ENCODE data around the gene WNT11.

Gene WNT11

DNA sequence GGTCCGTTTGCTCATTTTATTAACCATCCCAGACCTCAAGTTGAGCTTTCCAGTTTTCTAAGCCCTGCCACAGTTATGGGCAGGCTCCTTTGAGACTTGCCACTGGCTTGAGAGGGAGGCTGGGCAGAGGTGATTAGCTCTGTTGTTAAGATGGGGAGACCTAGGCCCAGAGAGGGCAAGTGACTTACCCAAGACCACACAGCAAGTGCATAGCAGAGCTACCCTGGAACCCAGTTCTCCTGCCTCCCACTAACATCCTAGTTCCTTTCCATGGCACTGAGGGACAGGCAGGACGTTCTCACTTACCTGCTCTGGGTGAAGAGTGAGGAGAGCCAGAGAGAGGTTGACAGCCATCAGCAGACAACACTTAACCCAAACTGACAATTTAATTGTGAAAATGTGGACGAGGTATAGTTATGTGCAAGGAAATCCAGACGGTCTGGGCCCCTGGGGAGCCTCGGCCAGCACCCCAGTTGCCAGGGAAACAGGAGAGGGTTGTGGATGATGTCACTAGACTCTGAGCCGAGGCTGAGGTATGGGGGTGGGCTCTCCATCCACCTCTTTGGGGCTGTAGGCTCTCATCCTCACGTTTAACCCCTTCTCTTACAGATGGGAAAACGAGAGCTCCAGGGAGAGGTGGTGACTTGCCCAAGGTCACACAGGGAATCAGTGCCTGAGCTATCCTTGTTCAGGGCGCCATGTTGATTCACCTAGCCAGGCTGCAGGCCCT, 12.3 kb upstream of the WNT11 start:
- no peak for DNase-seq (ENCODE audit: low read depth in 2 of 2)

DNA sequence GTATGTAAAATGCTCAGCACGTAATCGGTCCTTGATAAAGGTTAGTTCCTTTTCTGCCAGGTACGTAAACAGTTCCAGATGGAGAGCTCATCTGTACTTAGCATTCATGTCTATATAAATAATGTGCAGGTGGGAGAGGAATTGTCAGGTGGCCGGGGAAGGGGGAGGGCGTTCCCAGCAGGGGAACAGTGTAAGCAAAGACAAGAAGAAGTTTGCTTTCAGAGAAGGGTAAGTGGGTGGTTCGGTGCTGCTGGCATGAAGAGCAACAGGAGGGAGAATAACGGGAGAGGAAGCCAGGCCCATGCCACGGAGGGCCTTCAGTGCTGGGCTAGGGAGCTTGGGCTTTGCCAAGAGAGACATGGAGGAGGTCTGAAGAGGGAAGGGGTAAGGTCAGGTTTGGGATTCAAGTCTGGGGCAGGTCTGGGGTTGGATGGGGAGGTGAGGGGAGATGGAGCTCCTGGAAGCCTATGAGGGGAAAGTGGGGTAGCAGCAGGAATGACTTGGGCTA, 11.4 kb upstream of the WNT11 start:
- DNase-seq (ENCODE audit: low read depth in 2 of 2), result no peak

DNA sequence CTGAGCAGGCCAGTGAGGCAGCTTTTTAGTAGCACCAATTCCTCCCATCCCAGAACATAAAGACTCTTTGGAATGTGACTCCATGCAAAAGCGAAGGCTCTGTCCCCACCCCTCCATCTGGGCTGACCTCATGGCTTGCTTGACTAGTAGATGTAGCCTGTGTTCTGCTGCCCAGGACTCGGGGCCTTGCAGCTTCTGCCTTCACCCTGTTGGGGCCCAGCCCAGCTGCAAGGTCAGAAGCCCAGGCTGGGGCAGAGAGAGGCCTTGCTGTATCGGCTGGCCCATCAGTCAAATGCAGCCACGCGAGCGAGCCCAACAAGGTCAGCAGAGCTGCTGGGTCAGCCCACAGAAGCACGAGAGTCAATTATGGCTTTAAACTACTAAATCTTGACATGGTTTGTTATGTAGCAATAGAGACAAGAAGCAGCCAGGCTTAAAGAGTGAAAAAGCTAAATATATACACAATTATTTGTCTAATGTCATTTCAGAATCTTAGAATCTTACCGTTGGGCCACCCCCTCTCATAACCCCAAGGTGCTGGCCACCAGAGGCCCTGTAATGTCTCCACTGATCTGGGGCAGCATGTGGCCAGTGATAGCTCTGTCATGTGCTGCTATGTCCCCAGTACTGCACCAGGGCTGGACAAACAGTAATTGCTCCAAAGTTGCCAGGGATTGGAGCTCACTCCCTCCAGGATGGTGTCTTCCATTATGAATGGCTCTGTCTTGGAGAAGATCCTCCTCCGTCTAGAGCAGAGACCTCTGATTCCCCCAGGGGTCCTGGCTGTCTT, 10.4 kb upstream of the WNT11 start:
- no peak for DNase-seq (ENCODE audit: low read depth in 2 of 2)

DNA sequence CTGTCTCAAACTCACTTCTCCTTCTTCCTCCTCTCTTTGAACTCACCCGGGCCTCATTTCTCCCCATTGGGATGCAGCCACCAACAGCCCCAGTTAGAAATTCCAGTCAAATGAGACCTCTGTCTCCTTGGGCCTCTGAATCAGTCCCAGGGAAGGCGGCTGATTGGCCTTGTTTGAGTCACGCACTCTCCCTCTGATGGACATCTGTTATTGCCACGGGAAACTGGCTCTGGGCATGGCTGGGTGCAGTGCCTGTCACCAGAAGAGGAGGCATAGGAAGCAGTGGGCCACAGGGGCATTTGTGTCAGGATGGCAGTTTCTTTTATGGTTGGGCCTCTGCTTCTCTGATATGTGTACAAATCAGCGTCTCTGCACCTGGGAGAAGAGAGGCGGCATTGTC, 9.6 kb upstream of the WNT11 start:
- no peak for DNase-seq (ENCODE audit: low read depth in 2 of 2)

DNA sequence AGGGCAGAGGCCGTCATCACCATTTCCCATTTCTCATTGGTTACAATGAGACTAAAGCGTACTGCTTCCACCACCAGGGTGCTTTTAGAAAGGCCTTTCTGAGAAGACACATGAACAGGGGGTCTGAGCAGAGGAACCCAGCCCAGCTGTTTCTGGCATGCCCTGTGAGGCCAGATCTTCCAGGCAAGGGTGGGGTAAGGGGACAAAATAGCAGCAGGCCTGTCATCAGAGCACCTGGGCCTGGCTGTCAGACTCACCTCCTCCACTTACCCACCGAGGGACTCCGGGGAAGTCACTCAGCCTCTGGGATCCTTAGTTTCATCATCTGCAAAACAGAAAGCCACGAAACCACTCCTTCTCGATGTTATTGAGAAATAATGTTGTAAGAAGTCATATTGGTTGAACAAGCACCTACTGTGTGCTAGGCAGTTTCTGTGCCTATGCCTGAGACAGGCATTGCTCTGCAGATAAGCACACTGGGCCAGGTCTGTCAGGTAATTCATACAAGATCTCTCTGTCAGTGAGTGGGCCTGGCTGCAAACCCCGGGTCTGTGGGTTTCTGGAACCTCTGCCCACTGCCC, 8.8 kb upstream of the WNT11 start:
- no peak for DNase-seq (ENCODE audit: low read depth in 2 of 2)

DNA sequence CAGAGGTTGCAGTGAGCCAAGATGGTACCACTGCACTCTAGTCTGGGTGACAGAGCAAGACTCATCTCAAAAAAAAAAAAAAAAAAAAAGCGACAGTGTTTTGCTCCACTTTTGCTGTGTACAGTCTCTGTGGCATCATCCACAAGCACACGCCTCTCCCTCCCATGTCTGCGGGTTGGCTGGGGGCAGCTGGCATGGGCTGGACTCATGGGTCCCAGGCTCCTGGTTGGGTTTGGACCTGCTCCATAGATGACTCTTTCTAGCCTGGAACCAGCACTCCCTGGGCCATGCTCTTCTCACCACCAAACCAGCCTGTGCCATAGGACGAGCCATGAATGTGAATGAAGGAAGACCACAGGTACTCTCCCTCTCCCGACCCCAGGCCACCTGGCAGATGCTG, 7.9 kb upstream of the WNT11 start:
- no peak for DNase-seq (ENCODE audit: low read depth in 2 of 2)

DNA sequence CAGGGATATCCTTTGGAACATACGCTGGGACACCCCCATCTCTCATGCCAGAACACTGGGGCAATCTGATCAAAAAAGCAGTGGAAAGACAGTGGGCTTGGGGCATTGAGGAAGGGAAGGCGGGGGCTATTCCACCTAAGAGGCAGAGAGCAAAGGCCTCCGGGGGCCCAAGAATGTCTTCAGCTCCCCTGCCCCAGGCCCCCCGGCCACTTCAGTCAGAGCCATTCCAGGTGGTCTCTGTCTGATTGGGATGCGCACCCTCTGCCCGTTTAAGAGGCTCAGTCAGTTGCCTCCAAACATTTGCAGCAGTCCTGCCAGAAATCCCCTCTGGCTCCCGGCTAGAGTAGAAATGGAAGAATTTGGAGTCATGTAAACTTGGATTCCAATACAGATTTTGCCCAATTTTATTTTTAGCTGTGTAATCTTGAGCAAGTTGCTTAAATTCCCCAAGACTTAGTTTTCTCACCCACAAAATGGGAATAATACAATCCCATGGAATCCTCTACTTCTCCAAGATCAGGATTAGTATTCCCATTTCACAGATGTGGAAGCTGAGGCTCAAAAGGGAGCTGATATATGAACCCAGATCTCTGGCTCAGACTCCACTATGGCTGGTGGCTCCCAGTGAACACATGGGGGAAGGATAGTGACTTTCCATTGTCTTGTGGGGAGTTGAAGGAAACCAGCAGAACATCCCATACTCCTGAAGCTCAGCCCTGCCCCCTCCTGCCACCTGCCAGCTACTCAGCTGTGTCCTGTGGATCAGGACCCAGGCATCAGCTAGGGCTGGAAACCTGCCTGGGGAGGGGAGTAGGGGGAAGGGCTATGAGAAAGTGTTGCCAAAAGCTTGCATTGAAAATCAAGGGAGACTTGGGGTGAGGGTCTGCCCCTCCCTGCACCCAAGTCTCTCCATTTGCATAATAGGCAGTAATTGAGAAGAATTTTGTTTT, 6.1 kb upstream of the WNT11 start:
- DNase-seq (ENCODE audit: low read depth in 2 of 2), result no peak

DNA sequence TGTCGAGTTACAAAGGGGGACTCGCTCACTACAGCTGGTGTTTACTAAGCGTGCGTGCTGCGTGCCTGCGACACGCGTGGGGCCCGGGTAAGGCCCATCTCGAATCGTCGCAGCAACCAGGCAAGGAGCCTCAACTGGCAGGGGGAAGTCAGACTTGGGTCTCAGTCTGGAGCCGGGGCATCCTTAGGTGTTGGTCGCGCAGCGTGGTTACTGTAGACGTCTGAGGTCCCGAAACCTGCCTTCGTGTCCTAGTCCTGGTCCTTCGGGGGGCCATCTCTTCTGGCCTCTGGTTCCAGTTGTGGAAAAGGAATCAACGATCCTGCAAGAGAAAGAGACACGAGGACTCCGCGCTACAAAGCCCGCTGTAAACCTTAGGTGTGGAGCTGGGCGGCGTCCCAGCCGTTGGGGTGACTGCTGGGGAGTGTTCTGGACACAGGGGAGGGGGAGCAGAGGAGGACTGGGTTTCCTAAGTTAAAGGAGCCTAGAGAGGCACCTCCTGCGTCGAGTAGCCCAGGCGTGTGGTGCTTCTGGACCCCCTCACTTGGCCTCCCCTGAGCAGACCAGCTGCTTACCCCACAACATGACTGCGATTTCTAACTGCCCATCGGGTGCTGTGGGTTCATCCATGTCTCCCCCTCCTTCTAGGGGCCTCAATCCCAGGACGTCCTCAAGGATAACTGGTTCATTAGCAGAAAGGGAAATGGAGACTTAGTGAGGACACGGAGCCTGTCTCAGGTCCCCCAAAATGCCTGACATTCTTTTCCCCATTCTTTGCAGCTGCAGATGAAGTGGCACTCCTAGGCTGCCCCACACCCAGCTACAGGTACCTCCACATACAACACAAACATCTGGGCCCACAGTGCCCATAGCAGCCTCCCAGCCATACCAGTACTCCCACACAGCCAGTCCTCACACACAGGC, 4.9 kb upstream of the WNT11 start:
- DNase-seq (ENCODE audit: low read depth in 2 of 2), result no peak

DNA sequence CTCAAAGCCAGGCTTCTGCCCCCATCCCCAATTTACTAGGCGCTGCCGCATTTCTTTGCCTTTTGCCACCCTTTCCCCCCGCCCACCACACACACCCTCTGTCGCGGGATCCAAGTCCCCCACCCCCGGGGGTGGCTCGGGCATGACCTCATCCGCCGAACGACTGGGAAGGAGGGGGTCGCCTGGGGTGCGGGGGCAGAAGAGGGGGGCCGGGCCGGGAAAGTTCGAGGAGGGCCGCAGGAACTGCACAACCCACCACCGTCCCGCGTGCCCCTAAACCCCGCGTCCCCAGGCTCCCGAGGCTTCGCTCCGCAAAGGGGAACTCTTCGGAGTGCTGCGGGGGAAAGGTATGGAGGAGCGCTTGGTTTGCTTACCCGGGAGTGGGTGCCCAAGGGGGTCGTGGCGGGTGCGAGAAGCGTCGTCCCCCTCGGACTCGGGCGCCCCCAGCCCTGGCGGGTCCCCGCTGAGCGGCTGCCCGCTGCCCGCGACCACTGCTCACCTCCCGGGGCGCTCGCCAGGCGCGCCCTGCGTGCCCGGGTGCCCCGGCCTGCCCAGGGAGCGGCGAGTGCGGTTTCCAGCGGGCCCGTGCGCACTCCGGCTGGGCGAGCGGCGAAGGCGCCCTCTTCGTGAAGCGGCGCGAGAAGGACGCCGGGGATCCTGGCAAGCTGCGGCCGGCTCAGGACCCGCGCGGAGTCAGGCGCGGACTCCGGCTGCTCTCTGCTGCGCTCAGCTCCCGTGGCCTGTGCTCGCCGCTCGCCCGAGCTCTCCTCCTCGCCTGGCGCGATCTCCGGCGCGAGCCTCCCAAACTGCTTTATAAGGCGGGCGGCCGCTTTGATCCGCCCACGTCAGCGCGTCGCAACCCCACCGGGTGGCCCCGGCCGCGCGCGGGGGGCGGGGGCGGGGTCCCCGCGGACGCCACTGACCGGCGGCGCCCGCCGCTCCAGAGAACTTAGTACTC, 4.0 kb upstream of the WNT11 start:
- DNase-seq (ENCODE audit: low read depth in 2 of 2), result no peak

DNA sequence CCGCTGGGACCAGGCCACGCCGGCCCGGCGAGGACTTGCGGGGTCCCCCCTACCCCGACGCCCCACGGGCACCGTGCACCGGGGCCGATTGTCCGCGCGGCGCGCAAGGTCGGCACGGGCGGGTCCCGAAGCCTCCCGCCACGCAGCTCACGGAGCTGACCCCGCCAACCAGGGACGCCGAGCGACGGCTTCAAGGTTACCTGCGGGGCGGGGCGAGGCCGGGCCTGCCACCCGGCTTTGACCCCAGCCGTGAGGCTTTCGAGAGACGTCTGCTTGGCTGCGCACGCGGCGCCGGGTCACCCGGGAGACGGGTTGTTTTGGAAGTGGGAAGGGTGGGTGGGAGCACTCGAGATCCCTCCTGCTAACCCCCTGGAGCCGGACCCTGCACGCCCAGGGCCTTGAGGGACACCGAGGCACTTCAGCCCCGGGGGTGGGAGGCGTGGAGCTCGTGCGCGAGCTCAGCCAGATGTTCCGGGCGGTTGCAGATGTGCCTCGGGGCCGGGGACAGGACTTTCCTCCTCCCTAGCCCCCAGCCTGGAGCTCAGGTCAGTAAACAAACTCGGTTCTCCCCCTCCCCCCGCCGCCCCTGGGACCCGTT, 3.2 kb upstream of the WNT11 start:
- no peak for DNase-seq (ENCODE audit: low read depth in 2 of 2)

DNA sequence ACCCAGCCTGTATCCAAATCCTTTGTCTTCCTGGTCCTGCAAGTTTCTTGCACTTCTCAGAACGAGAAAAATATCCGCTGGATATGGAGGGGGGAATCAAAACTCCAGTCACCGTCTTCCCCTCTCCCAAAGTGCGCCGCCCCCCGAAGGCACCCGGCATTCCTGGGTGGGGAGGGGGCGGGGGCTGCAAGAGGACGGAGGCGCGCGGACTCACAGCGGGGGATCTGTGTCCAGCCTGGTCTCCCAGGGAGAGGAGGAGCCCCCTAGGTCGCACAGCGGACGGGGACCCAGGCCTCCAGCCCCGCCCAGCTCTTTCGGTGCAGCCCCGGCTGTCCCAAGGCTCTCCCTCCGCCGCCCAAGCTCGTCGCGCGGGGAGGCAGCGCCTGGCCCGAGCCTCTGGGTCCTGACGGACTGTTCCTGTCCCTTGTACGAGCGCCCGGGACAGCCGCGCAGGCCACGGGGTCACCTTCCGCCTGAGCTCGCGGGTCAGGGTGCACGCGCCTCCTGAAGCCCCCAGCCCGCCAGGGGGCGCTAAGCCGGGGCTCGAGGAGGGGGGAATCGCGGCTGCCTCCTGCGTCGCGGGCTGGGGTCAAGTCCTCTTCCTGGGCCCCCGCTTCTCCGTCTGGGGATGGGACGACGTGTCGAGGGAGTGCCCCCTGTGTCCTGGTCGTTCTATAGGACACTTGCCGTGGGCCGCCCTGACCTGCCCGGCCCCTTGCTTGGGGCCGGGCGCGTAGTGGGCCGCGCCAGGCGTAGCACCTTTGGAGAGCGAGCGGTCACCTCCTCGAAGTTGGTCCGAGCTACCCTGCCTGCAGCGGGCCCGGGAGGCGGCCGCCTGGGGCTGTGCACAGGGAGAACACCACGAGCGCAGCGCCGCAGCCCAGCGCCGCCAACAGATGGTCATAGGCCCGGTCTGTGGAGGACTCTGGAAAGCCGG, 2.4 kb upstream of the WNT11 start:
- DNase-seq (ENCODE audit: low read depth in 2 of 2), result peak; percentile 37 to 59

DNA sequence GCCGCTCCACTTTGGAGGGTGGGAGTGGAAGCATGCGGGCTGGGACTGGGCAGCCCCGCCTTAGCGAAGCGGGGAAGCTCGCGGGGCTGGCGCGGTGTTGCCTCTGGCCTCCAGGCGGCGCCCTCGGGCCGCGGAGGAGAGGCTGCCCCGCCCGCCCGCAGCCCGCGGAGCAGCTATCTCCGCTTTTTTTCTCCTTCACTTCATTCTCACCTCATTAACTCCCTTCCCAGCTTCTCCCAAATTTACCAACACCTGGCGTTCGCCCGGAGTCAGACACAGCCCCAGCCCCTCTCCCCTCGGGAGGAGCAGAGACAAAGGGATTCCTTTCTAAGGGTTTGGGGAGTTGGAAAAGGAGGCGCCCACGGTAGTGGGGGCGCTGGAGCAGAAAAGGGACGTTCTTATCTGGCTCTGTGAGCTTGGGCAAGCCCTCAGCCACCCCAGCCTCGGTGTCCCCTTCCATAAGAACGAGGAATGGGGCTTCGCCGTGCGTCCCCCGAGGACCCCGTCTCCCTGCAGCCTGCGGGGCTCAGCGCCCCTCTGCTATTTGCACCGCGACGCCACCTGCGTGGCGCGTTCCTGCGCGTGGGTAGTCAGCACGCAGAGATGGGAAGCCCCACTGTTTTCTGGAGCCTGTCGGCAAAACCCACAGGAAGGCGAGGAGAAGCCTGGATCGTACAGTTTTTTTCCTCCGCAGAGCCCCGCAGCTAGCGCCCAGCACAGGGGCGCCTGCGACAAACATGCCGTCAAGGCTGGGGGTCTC, 1.5 kb upstream of the WNT11 start:
- peak; percentile 44 to 54 for DNase-seq (ENCODE audit: low read depth in 2 of 2)

DNA sequence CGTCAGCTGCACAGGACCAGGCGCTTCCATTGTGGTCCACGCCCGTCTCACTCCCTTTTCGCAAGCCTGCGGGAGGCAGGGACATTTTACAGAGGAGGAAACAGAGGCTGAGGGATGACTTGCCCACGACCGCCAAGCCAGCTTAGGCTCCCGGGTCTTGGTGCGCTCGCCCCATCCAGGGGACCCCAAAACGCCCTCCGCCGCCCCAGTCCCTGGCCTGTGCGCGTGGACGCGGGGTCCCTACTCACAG, 300 bp downstream of the WNT11 start:
- no peak for DNase-seq (ENCODE audit: low read depth in 2 of 2)

DNA sequence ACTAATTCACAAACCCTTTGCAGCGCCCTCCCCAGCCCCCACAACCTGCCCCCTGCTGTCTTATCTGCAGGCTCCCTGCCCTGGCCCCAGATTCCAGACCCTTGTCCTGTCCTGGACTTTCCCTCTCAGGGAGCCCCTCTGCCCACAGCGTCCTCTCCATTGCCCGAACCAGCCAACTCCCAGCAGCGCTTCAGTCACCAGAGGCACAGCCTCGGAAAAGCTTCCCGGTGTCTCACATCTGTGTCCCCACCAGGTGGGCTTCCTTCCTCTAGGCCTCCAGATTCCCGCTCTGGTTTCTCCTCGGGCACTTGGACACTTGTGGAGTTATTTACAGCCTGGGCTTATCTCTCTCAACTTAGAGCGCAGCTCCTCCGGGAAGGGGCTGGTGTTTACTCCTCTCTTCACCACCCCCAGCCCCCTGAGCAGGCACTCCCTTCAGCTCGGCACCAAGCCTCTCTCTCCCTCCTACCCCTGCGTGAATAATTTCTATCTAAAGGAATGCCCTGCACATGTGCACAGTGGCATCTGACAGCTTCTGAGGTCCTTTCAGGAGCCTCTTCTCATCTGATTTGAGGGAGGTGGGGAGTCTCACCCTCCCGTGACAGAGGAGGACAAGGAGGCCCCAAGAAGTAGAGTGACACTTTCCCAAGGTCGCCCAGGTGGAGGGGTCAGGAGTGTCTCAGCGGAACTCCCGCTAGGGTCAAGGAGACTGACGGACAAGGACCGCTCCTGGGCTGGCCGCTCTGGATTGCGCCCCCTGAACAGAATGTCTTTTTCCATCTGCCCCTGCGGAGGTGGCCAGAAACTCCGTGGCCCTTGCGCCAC, 838 bp downstream of the WNT11 start:
- DNase-seq (ENCODE audit: low read depth in 2 of 2), result no peak

DNA sequence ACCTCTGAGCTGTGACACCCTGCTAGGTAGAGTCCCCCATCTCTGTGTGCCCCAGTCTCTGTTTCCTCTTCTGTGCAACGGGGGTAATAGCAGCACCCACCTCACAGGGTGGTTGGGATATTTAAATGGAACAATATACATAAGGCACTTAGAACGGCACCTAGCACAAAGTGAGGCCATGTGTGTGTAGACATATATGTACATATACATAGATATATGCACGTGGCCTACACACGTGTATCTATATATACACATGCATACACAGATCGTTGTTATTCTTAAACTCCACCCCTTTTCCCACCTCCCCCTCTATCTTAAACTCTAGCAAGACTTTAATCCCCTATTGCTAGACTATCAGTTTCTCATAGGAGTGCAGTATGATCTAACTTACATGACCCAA, 2.4 kb downstream of the WNT11 start:
- DNase-seq (ENCODE audit: low read depth in 2 of 2), result no peak

DNA sequence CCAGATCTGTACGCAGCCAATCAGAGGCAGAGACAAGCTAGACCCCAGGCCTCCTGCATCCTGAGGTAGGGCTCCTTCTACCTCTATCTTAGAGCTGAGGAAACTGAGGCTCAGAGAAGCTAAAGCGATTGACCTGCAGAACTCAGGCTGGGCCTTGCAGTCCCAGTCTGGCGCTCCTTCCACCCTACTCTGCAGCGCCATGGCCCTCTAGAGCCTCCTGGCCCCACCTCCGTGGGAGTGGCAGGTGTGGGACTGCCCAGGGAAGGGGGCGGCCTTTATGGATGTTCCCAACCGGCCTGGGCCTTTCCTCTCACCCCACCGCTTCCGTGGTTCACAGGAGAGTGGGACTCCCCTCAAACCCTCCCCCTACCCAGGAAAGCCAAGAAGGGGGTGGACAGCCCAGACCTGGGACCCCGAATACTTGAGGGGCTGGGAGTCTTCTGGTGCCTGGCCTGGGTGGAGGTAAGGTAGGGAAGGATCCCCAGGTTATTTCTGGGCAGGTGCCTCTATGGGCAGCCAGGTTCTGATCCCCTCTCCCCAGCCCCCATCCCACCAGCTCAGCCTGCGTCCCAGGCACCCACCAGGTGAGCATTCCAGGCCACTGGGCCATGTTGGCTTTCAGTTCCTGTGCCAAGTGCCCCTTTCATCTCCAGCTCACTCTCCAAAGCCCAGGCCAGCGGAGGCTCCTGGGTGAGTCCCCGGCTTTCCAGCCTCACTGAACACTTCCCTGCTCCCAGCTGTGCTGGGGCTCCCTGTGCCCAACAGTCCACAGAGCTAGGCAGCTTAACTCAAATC, 3.0 kb downstream of the WNT11 start:
- no peak for DNase-seq (ENCODE audit: low read depth in 2 of 2)

Data from stimulated activated CD8-positive, alpha-beta memory T cell treated with anti-CD3 and anti-CD28 coated beads, Interleukin-15, amount 100 ng/mL, for 4 hours (primary cell).